Hepatocyte (in vitro differentiated cells): ENCODE data around the gene GFRA3. TPM values are rescaled to one million over a fixed set of nuclear protein-coding genes. Genes with fewer than 3 reads are reported as not detected.
A peak's percentile ranks its signal among the peaks of the same experiment; 100 is the strongest.

Experiments used
- DNase-seq: peaks from one replicate; pipeline ENCODE4 v3.0.0-alpha.2; 2016; ENCODE audit warnings: low spot score
- H2AFZ ChIP-seq: fragments of 200-600 bp; sonication (generic); 2 replicates; pipeline ENCODE4 v1.6.0; 2016; ENCODE audit warnings: antibody characterized with exemption, mild to moderate bottlenecking
- H3K27ac ChIP-seq: fragments of 200-600 bp; sonication (generic); 2 replicates; pipeline ENCODE4 v1.5.1; 2016; ENCODE audit warnings: mild to moderate bottlenecking
- H3K27me3 ChIP-seq: fragments of 200-600 bp; sonication (generic); 2 replicates; pipeline ENCODE4 v1.6.1; 2016
- H3K36me3 ChIP-seq: fragments of 200-600 bp; sonication (generic); replicated peaks from 2 replicates; pipeline ENCODE4 v1.5.1; 2016; ENCODE audit warnings: low read depth; ENCODE audit not compliant: insufficient read depth
- H3K4me1 ChIP-seq: fragments of 200-600 bp; sonication (generic); 2 replicates; pipeline ENCODE4 v1.5.1; 2016; ENCODE audit warnings: mild to moderate bottlenecking, moderate library complexity; ENCODE audit not compliant: insufficient read depth
- H3K4me2 ChIP-seq: fragments of 200-600 bp; sonication (generic); 2 replicates; pipeline ENCODE4 v1.6.0; 2016
- H3K4me3 ChIP-seq: fragments of 200-600 bp; sonication (generic); 2 replicates; pipeline ENCODE4 v1.5.1; 2016; ENCODE audit warnings: mild to moderate bottlenecking
- H3K79me2 ChIP-seq: fragments of 200-600 bp; sonication (generic); 2 replicates; pipeline ENCODE4 v1.6.0; 2017; ENCODE audit warnings: mild to moderate bottlenecking
- H3K9me2 ChIP-seq: fragments of 200-600 bp; sonication (generic); replicated peaks from 2 replicates; pipeline ENCODE4 v1.6.0; 2017; ENCODE audit warnings: mild to moderate bottlenecking; ENCODE audit not compliant: insufficient read depth
- H3K9me3 ChIP-seq: fragments of 200-600 bp; sonication (generic); 2 replicates; pipeline ENCODE4 v1.5.1; 2016; ENCODE audit warnings: low read depth, mild to moderate bottlenecking
- H4K20me1 ChIP-seq: fragments of 200-600 bp; sonication (generic); 2 replicates; pipeline ENCODE4 v1.6.0; 2016; ENCODE audit warnings: mild to moderate bottlenecking; ENCODE audit not compliant: insufficient read depth, poor library complexity, severe bottlenecking
- EZH2 ChIP-seq: fragments of 200-600 bp; sonication (generic); IDR thresholded peaks from 2 replicates; pipeline ENCODE4 v1.6.1; 2016; ENCODE audit warnings: antibody characterized with exemption, mild to moderate bottlenecking, borderline replicate concordance
- EZH2phosphoT487 ChIP-seq: fragments of 200-600 bp; sonication (generic); IDR thresholded peaks from one replicate; pipeline ENCODE4 v1.6.1; 2018; ENCODE audit warnings: antibody characterized with exemption, mild to moderate bottlenecking, low read depth, moderate library complexity; ENCODE audit not compliant: unreplicated experiment, severe bottlenecking
- WGBS: methylation state at CpG from one replicate; pipeline ENCODE4 v1.1.6; 2016; ENCODE audit warnings: low lambda C conversion rate; ENCODE audit errors: missing lambda C conversion rate; 5-methylcytosine and 5-hydroxymethylcytosine counted together
- polyA plus RNA-seq: library from polyadenylated mRNA; unstranded; fragments of >200 nt; fragmentation: Nextera tagmentation; extraction: Ambion mirVana; gene quantifications from 2 replicates; pipeline ENCODE4 v1.2.1, GENCODE V29; 2016
- total RNA-seq: library from RNA; depleted of rRNA; stranded (reverse); fragments of >200 nt; gene quantifications from 2 replicates; pipeline ENCODE4 v1.2.3, GENCODE V29; 2014
- TF ChIP-seq, protein P1 (sequence below): fragments of 200-600 bp; sonication (generic); IDR thresholded peaks from 2 replicates; pipeline ENCODE4 v1.5.1; 2016; ENCODE audit warnings: antibody characterized with exemption, mild to moderate bottlenecking; ENCODE audit not compliant: poor library complexity

Gene GFRA3
- total and polyA plus RNA-seq, 2 experiments from 2014 or later: 2.2 to 3.2 TPM

DNA sequence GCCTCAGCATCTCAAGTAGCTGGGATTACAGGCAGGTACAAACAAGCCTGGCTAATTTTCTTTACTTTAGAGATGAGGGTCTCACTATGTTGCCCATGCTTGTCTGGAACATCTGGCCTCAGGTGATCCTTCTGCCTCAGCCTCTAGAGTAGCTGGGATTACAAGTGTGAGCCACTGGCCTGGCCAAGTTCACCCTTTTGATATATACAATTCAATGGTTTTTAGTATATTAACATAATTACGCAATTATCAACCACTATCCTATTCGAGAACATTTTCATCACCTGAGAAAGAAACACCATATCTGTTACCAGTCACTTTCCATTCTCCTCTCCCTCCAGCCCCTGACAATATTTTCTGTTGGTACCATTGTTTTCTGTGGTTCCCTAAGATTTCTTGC is 57.6 kb downstream of the GFRA3 start:
- no peak for DNase-seq
- no peaks in the 10 kb centered on the region for H4K20me1 ChIP-seq
- WGBS: 92% methylated on average over 2 of the region's 2 CpGs
- no peaks in the 10 kb centered on the region for H3K9me3 ChIP-seq
- H3K9me2 ChIP-seq: no peaks in the 10 kb centered on the region
- H3K4me2 ChIP-seq: no peak overlapping the region
- no peak overlapping the region for H2AFZ ChIP-seq
- H3K36me3 ChIP-seq: no peaks in the 10 kb centered on the region
- H3K4me1 ChIP-seq: no peaks in the 10 kb centered on the region
- H3K27ac ChIP-seq: no peak overlapping the region
- H3K79me2 ChIP-seq: peaks cover 12% of the 10 kb centered on the region
- no peaks in the 10 kb centered on the region for H3K27me3 ChIP-seq
- H3K4me3 ChIP-seq: no peak overlapping the region
- TF ChIP-seq, protein P1, sequence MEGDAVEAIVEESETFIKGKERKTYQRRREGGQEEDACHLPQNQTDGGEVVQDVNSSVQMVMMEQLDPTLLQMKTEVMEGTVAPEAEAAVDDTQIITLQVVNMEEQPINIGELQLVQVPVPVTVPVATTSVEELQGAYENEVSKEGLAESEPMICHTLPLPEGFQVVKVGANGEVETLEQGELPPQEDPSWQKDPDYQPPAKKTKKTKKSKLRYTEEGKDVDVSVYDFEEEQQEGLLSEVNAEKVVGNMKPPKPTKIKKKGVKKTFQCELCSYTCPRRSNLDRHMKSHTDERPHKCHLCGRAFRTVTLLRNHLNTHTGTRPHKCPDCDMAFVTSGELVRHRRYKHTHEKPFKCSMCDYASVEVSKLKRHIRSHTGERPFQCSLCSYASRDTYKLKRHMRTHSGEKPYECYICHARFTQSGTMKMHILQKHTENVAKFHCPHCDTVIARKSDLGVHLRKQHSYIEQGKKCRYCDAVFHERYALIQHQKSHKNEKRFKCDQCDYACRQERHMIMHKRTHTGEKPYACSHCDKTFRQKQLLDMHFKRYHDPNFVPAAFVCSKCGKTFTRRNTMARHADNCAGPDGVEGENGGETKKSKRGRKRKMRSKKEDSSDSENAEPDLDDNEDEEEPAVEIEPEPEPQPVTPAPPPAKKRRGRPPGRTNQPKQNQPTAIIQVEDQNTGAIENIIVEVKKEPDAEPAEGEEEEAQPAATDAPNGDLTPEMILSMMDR: no peak
- TF ChIP-seq EZH2phosphoT487: no peak
- no peak for TF ChIP-seq EZH2

DNA sequence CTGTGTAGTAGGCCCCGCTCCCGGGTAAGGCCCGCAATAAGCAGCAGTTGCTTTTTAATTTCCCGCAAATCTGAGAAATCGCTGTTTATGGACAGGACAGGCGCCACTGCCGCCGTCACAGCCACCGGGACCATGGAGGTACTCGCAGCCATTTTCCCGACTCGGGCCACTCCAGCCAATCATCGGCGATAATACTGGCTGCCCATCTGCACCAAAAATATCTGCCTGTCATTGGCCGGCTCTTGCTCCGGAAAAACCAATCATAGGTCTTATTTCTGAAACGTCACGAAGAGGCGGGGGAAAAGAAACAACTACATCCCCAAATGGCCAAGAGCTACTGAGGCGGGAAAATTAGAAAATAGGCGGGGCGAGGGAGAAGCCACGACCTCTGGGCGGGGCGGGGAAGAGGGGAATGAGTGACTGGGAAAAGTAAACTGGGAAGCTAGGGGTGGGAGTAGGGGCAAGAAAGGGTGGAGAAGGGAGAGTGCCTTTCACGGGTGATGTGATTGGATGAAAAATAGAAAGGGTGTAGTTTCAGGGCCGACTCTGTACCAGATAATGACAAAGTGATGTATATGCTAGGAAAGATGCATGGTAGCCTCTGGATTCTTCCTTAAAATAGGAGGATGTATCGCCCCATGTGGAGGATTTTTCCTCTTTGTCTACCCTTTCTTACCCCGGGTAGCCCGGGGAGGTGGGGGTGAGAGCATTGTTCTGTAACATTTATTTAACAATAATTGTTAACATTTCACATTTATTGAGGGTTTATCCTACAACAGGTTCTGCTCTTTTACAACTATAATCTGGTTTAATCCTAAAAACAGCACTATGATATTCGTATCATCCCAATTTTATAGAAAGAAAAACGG is 61.0 kb downstream of the GFRA3 start, which contains the start of gene CDC23:
Gene CDC23 (minus strand): TSS at position 163 of the 869 bp plus-strand sequence. CDS start 11 bp downstream, at position 152.
- no peaks in the 10 kb centered on the region for H3K27me3 ChIP-seq
- H3K9me2 ChIP-seq: no peaks in the 10 kb centered on the region
- no peaks in the 10 kb centered on the region for H3K9me3 ChIP-seq
- peak within 1 kb of the TSS; percentile 68 for H3K27ac ChIP-seq
- H4K20me1 ChIP-seq: no peaks in the 10 kb centered on the region
- peak within 1 kb of the TSS; percentile 49 for H2AFZ ChIP-seq
- peaks cover 45% of the 10 kb centered on the region for H3K79me2 ChIP-seq
- peak; percentile 96 for DNase-seq
- peak within 1 kb of the TSS; percentile 80 for H3K4me2 ChIP-seq
- WGBS: 4% methylated on average over 31 of the region's 32 CpGs
- H3K4me3 ChIP-seq: peak within 1 kb of the TSS; percentile 26
- TF ChIP-seq EZH2 (no peak), EZH2phosphoT487 (no peak)
- TF ChIP-seq, protein P1: no peak
- no peaks in the 10 kb centered on the region for H3K4me1 ChIP-seq
- H3K36me3 ChIP-seq: no peaks in the 10 kb centered on the region

DNA sequence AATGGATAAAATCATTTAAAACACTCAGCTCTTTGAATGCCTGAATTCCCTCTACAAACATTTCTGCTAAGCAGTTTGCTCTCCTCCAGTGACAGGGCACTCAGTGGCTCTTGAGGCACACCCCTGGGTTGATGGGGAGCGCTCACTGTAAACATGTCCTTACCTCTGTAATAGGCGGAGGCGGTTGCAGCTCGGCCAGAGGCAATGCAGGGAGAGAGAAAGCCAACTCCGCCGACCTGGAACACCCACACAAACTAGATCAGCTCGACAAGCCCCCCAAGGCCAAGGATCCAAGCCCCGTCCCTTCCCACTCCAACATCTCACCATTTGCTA is 61.6 kb downstream of the GFRA3 start:
- H3K9me3 ChIP-seq: no peaks in the 10 kb centered on the region
- no peaks in the 10 kb centered on the region for H4K20me1 ChIP-seq
- H3K4me1 ChIP-seq: no peaks in the 10 kb centered on the region
- peak overlapping the region; percentile 80 for H3K4me2 ChIP-seq
- 3% methylated on average over 8 of the region's 8 CpGs for WGBS
- peak overlapping the region; percentile 68 for H3K27ac ChIP-seq
- peak overlapping the region; percentile 49 for H2AFZ ChIP-seq
- H3K9me2 ChIP-seq: no peaks in the 10 kb centered on the region
- peak overlapping the region; percentile 26 for H3K4me3 ChIP-seq
- peaks cover 50% of the 10 kb centered on the region for H3K79me2 ChIP-seq
- DNase-seq: peak; percentile 37
- TF ChIP-seq EZH2: no peak
- TF ChIP-seq EZH2phosphoT487: no peak
- TF ChIP-seq, protein P1: no peak
- H3K27me3 ChIP-seq: no peaks in the 10 kb centered on the region
- H3K36me3 ChIP-seq: no peaks in the 10 kb centered on the region
